Mucosa of descending colon (tissue), 3 donors: ENCODE measurements around the gene ATP10D. TPM values are rescaled to one million over a fixed set of nuclear protein-coding genes. Genes with fewer than 3 reads are reported as not detected.

Experiments used
- ATAC-seq: fragments of 200-7000 bp; cut with Tn5 transposase; one replicate; pipeline ENCODE4 v1.9.1; 2020; ENCODE audit warnings: mild to moderate bottlenecking, moderate library complexity
- DNase-seq, 3 donors: peaks; one replicate each; pipeline ENCODE4 v3.0.0-alpha.2; 2020
- H3K36me3 ChIP-seq: fragments of 200-600 bp; one replicate; pipeline ENCODE4 v1.8.0; 2021; ENCODE audit warnings: low read depth, mild to moderate bottlenecking
- H3K4me1 ChIP-seq: fragments of 200-600 bp; one replicate; pipeline ENCODE4 v1.8.0; 2021; ENCODE audit warnings: low read depth, mild to moderate bottlenecking
- H3K4me3 ChIP-seq: fragments of 200-600 bp; one replicate; pipeline ENCODE4 v1.8.0; 2021; ENCODE audit warnings: mild to moderate bottlenecking
- H3K9me3 ChIP-seq: fragments of 200-600 bp; one replicate; pipeline ENCODE4 v1.8.0; 2021; ENCODE audit warnings: mild to moderate bottlenecking
- intact Hi-C, 2 donors: fragments of 100-400 bp; cut with DNase I in 1 of 2; cut with micrococcal nuclease in 1 of 2; formaldehyde crosslinking; loops; one replicate each; pipeline versions ENCODE4 v1.11.0 to v1.11.1; 2022; cut with DNase I, micrococcal nuclease
- total RNA-seq, 3 donors: library from RNA; stranded (reverse); fragmentation: NEBNext Ultra II Directional in 2 of 3; extraction: Animal tissue kit (Norgen Biotek cat#: 25700) in 2 of 3; gene quantifications; one replicate each; pipeline versions ENCODE4 v1.2.1 to v1.2.4, GENCODE V29; 2021 to 2023
- TF ChIP-seq, protein P1 (sequence below): fragments of 200-600 bp; IDR thresholded peaks from one replicate; pipeline ENCODE4 v1.8.0; 2022; ENCODE audit warnings: antibody characterized with exemption, mild to moderate bottlenecking
- donor health status: DM: no; HTN: no; CAD: no; lungs with moderate emphysema.
- donor health status: DM: no; HTN: no; CAD: no.
- donor health status: DM: no; HTN: yes; CAD: no.

Gene ATP10D
- total RNA-seq, 3 donors from 2014 or later, result 9.9 to 24.9 (median 11.4) TPM

DNA sequence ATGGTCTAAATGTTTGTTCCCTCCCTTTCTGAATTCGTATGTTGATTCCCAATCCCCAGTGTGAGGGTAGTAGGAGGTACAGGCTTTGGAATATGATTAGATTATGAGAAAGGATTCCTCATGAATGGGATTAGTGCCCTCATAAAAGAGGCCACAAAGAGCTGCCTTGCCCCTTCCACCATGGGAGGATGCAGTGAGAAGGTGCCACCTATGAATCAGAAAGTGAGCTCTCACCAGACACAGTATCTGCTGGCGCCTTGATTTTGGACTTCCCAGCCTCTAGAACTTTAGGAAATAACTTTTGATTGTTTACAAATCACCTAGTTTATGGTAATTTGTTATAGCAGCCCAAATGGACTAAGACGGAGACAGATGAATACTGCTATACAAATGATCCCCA, 3.6 kb downstream of the ATP10D start:
- intact Hi-C loops, result no loop called here
- Histone ChIP-seq H3K4me3 (no peak overlapping the region), H3K36me3 (no peaks in the 10 kb centered on the region), H3K4me1 (peaks cover 7% of the 10 kb centered on the region), H3K9me3 (no peaks in the 10 kb centered on the region)
- TF ChIP-seq, protein P1, sequence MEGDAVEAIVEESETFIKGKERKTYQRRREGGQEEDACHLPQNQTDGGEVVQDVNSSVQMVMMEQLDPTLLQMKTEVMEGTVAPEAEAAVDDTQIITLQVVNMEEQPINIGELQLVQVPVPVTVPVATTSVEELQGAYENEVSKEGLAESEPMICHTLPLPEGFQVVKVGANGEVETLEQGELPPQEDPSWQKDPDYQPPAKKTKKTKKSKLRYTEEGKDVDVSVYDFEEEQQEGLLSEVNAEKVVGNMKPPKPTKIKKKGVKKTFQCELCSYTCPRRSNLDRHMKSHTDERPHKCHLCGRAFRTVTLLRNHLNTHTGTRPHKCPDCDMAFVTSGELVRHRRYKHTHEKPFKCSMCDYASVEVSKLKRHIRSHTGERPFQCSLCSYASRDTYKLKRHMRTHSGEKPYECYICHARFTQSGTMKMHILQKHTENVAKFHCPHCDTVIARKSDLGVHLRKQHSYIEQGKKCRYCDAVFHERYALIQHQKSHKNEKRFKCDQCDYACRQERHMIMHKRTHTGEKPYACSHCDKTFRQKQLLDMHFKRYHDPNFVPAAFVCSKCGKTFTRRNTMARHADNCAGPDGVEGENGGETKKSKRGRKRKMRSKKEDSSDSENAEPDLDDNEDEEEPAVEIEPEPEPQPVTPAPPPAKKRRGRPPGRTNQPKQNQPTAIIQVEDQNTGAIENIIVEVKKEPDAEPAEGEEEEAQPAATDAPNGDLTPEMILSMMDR, result no peak
- DNase-seq (no peak), ATAC-seq (no peak)

DNA sequence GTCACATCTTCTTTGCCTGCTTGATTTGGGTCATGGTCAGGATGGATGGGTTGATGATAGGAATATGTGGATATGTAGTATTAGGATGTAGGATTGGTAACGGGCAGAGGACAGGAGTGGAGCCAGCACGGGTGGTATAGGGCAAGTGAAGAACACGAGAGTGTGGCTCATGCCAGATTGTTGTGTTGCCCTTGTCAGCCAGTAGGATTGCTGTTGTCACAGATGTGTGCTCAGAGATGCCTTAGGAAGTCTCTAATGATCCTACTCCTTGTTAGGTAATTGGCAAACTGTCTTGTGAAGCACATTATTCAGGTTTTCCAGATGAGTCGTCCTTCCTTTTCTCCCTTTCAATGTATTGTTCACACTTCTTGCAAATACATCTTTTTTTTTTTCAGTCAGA, 5.5 kb downstream of the ATP10D start:
- H3K4me3 ChIP-seq, result no peak overlapping the region
- H3K4me1 ChIP-seq, result no peaks in the 10 kb centered on the region
- no peaks in the 10 kb centered on the region for H3K9me3 ChIP-seq
- intact Hi-C loops, result no loop called here
- no peaks in the 10 kb centered on the region for H3K36me3 ChIP-seq
- ATAC-seq (peak; percentile 77), DNase-seq (no peak)
- TF ChIP-seq, protein P1, result no peak

DNA sequence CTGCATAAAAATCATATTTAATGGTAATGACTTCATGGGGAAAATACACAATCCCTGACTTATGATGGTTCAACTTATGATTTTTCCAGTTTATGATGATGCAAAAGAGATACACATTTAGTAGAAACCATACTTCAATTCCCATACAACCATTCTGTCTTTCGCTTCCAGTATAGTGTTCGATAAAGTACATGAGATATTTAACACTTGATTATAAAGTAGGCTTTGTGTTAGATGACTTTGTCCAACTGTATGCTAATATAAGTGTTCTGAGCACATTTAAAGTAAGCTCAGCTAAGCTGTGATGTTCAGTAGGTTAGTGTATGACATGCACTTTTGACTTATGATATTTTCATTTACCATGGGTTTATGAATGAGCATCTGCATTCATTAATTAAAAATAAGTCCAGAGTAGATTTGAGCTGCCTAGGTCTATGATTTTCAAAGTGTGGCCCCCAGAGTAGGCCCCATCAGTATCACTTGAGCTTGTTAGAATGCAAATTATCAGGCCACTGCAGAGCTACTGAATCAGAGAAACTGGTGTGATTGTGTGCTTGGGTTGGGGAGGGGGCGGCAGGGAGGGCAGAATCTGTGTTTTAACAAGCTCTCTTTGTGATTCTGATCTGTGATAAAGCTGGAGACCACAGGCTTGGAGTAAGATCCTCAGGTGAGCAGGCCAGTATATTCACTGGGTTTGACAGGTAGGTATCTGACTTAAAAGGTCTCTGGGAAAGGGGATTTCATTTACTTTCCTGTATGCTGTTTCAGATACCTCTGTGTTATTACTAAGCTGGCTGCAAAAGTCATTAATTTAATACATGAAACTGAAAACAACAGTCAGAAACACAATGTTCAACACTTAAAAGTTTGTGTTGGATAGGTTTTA, 8.4 kb downstream of the ATP10D start:
- no peaks in the 10 kb centered on the region for H3K9me3 ChIP-seq
- intact Hi-C loops, result no loop called here
- TF ChIP-seq, protein P1, result no peak
- no peaks in the 10 kb centered on the region for H3K36me3 ChIP-seq
- no peak overlapping the region for H3K4me3 ChIP-seq
- no peak for ATAC-seq
- H3K4me1 ChIP-seq, result no peaks in the 10 kb centered on the region
- no peak for DNase-seq

DNA sequence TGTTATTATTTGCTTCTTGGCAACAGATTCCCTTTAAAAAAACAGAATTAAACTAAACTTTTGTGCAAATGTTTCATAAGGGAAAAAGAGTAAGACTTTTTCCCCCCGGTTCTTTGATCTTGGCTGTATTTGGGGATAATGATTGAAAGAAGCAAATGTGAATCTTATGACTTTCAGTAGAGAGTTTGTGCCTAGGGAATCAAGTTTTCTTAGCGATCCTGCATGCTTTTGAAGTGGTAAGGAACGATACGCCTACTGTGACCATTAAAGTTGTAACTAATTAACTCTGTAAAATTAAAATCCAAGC, 9.0 kb downstream of the ATP10D start:
- TF ChIP-seq, protein P1, result no peak
- Histone ChIP-seq H3K4me3 (no peak overlapping the region), H3K4me1 (no peaks in the 10 kb centered on the region), H3K9me3 (no peaks in the 10 kb centered on the region), H3K36me3 (no peaks in the 10 kb centered on the region)
- DNase-seq, result no peak
- intact Hi-C loops, result no loop called here
- no peak for ATAC-seq

DNA sequence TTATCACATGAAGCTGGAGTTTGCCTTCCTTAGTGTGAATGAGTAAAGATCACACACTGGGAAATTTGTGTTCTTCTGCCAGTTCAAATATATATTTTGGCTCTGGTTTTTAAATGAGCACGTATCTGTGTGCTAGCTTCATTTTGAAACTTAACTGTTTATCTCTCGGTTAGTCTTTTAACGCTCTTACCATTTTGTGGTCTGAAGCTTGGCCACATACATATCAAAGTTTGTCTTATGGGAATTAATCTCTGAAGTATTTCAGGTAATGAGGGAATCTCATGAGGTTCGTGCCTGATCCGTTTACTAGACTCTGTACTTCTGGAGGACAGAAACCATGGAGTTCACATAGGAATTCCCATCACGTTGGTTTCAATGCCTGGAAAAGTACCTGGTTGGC, 13.8 kb downstream of the ATP10D start:
- Histone ChIP-seq H3K4me1 (no peaks in the 10 kb centered on the region), H3K36me3 (no peaks in the 10 kb centered on the region), H3K4me3 (no peak overlapping the region), H3K9me3 (no peaks in the 10 kb centered on the region)
- DNase-seq, result no peak
- intact Hi-C loops, result no loop called here
- ATAC-seq, result no peak
- TF ChIP-seq, protein P1, result no peak
